Measurements from ENCODE around the gene ATP6V0C.
"Not testable (repeated sequence)": the region's sequence is repeated elsewhere in the genome, so short reads cannot be mapped to it uniquely, and the experiment has no call there.

The ATP6V0C gene

DNA sequence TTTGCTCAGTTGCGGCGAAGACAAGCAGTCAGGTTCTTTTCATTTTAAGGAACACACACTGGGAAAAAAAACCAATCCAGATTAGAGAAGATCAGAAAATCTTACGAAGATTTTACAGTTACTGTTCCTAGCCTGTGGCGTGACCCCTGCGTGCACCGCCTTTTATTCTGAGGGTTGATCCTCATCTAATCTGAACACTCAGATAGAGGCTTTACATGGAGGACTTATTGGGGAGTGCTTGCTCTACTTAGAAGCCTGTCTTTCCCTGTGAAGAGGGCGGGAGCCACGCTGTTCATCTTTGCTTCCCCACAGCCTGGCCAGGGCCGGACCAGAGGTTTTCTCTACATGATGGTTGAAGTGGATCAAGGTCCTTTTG is 37.4 kb upstream of the ATP6V0C start:
- H3K4me3 ChIP-seq (ENCODE audit: low read depth, low read length) = no peak overlapping the region; the same call in 1 of the 2 replicates
- TF ChIP-seq, protein P1, sequence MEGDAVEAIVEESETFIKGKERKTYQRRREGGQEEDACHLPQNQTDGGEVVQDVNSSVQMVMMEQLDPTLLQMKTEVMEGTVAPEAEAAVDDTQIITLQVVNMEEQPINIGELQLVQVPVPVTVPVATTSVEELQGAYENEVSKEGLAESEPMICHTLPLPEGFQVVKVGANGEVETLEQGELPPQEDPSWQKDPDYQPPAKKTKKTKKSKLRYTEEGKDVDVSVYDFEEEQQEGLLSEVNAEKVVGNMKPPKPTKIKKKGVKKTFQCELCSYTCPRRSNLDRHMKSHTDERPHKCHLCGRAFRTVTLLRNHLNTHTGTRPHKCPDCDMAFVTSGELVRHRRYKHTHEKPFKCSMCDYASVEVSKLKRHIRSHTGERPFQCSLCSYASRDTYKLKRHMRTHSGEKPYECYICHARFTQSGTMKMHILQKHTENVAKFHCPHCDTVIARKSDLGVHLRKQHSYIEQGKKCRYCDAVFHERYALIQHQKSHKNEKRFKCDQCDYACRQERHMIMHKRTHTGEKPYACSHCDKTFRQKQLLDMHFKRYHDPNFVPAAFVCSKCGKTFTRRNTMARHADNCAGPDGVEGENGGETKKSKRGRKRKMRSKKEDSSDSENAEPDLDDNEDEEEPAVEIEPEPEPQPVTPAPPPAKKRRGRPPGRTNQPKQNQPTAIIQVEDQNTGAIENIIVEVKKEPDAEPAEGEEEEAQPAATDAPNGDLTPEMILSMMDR (IDR thresholded peaks at IDR 0.05; ENCODE audit: low read depth, low read length, missing control alignments) = no peak
- DNase-seq (ENCODE audit: low read depth) = no peak

DNA sequence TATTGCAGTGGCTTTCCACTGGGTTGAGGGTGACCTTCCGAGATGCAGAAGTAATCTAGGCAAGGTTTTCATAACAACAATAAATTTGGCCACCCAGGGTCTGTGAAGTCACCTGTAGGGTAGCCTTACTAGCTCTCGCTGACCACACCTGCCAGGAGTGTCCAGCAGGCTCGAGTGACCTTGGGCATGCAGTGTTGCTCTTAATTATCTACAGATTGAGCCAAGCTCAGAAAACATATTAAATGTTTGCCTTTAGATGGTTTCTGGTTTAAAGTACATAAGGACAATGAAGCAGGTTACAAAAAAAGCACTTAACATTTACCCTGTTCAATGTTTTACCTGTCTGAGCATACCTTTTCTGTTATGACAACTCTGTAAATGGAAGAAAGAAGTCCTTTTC is 37.0 kb upstream of the ATP6V0C start:
- no peak for DNase-seq (ENCODE audit: low read depth)
- H3K4me3 ChIP-seq (ENCODE audit: low read depth, low read length) = no peak overlapping the region
- TF ChIP-seq, protein P1 (IDR thresholded peaks at IDR 0.05; ENCODE audit: low read depth, low read length, missing control alignments) = no peak

DNA sequence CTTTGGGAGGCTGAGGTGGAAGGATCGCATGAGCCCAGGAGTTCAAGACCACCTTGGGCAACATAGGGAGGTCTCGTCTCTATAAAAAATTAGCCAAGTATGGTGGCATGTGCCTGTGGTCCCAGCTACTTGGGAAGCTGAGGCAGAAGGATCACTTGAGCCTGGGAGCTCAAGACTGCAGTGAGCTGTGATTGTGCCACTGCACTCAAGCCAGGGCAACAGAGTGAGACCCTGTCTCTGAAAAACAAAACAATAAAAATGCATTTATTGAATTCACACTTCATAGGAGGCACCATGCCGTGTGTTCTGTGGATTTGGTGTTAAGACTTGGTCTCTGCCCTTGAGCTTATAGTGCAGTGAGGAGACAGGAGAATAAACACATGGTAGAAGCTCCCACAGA is 36.4 kb upstream of the ATP6V0C start:
- TF ChIP-seq, protein P1 (IDR thresholded peaks at IDR 0.05; ENCODE audit: low read depth, low read length, missing control alignments) = no peak
- no peak overlapping the region for H3K4me3 ChIP-seq (ENCODE audit: low read depth, low read length)
- no peak for DNase-seq (ENCODE audit: low read depth)

DNA sequence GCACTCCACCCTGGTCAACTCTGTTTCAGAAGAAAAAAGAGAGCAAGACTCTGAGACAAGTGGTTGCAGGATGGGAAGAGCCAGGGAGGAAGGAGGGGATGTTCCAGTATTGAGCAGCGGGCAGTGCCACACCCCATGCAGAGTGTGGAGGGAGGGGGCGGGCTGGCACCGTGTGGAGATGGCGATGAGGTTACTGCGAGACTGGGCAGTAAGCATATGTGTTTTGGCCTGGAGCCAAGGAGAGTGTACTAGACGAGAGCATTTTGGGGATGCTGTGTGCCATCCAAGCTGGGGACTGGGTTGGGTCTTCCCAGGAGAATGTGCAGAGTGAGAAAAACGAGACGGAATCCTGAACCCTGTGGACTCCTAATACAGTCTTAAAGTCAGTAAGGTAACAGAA is 35.5 kb upstream of the ATP6V0C start:
- TF ChIP-seq, protein P1 (IDR thresholded peaks at IDR 0.05; ENCODE audit: low read depth, low read length, missing control alignments) = no peak
- DNase-seq (ENCODE audit: low read depth) = no peak
- H3K4me3 ChIP-seq (ENCODE audit: low read depth, low read length) = no peak overlapping the region

DNA sequence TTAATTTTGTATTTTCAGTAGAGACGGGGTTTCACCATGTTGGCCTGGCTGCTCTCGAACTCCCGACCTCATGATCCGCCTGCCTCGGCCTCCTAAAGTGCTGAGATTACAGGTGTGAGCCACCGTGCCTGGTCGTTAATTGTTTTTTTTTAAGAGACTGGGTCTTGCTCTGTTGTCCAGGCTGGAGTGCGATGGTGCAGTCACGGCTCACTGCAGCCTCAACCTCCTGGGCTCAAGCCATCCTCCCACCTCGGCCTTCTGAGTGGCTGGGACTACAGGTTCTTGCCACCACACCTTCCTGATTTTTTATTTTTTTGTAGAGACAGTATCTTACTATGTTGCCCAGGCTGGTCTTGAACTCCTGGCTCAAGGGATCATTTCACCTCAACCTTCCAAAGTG is 33.8 kb upstream of the ATP6V0C start:
- H3K4me3 ChIP-seq (ENCODE audit: low read depth, low read length); DNase-seq (ENCODE audit: low read depth): not testable (repeated sequence)

DNA sequence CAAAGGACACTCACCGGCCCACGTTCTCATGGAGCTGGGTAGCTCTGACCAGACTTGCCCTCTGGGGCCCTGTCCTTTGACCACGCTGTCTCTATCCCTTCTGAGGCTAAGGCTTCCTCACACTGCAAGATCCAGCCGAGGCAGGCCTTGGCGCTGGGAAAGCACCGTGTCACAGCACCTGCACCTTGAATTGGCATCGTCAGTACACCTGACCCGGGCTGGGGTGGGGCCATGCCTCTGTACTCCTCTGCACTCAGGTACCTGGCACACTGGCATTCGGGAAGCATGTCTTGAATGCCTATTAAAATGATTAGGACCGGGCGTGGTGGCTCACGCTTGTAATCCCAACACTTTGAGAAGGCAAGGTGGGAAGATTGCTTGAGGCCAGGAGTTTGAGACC is 32.8 kb upstream of the ATP6V0C start:
- DNase-seq (ENCODE audit: low read depth) = no peak
- no peak overlapping the region for H3K4me3 ChIP-seq (ENCODE audit: low read depth, low read length)
- TF ChIP-seq, protein P1 (IDR thresholded peaks at IDR 0.05; ENCODE audit: low read depth, low read length, missing control alignments) = no peak

DNA sequence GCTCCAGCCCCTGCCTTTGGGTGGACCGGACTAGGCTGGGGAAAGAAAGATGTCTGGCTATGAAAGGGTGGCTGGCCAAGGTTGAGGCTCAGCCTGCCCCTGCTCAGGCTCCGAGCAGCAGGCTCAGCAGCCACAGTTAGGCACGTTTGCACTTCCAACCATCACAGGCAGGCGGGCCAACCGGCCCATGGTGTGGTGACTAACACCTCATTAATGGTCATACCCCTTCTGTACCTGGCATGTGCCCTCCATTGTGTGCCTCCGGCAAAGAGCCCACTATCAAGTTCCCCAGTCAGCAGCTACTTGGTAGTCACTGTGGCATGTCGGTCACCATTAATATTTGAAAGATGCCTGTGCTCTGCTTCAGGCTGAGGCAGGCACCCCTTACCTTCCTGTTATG is 32.1 kb upstream of the ATP6V0C start:
- TF ChIP-seq, protein P1 (IDR thresholded peaks at IDR 0.05; ENCODE audit: low read depth, low read length, missing control alignments) = no peak
- DNase-seq (ENCODE audit: low read depth) = no peak
- H3K4me3 ChIP-seq (ENCODE audit: low read depth, low read length) = no peak overlapping the region

DNA sequence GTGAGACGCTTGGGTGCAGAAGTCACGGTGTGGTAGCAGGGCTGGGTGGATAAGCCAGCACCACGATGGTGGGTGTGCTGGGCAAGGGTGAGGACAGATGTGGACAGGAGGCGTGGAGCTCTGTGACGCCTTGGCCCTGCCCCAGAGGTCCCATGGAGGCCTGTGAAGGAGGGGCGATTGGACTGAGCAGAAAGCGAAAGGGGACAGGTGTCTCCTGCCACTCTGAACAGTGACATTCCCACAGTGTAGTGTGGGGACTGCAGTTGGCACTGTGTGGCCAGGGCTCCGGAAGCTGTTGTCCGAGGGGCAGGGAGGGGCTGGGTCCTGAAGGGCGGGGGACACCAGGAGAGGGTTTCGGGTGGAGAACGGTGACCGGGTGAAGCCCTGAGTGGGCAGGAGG is 31.5 kb upstream of the ATP6V0C start:
- no peak overlapping the region for H3K4me3 ChIP-seq (ENCODE audit: low read depth, low read length)
- DNase-seq (ENCODE audit: low read depth) = no peak

More for the DNA sequence above, 31.5 kb upstream of the ATP6V0C start:
- TF ChIP-seq, protein P1 (IDR thresholded peaks at IDR 0.05; ENCODE audit: low read depth, low read length, missing control alignments) = no peak
